Measurements from ENCODE around the gene SYCP2L.

Gene SYCP2L

DNA sequence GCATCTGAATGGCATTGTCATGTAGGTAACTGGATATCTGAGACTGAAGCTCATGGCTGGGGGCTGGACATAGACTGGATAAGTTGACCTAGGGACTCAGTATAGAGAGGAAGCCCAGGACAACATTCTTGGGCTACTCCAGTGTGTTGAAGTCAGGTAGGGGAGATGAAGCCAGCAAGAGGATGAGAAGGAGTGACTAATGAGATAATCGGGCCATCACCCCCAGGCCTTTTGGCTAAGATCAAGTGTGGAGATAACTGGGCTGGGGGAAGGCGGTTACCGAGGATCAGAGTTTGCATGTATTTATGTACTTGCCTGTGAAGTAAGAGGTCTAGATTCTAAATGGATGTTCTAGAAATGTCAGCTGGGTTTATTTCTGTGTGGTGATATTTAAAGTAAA, 83.9 kb downstream of the SYCP2L start:
- TF ChIP-seq FOXP2 (optimal IDR thresholded peaks at IDR 0.05; ENCODE audit: borderline replicate concordance, extremely low read depth, extremely low read length, insufficient read depth): no peak
- TF ChIP-seq, protein P1, sequence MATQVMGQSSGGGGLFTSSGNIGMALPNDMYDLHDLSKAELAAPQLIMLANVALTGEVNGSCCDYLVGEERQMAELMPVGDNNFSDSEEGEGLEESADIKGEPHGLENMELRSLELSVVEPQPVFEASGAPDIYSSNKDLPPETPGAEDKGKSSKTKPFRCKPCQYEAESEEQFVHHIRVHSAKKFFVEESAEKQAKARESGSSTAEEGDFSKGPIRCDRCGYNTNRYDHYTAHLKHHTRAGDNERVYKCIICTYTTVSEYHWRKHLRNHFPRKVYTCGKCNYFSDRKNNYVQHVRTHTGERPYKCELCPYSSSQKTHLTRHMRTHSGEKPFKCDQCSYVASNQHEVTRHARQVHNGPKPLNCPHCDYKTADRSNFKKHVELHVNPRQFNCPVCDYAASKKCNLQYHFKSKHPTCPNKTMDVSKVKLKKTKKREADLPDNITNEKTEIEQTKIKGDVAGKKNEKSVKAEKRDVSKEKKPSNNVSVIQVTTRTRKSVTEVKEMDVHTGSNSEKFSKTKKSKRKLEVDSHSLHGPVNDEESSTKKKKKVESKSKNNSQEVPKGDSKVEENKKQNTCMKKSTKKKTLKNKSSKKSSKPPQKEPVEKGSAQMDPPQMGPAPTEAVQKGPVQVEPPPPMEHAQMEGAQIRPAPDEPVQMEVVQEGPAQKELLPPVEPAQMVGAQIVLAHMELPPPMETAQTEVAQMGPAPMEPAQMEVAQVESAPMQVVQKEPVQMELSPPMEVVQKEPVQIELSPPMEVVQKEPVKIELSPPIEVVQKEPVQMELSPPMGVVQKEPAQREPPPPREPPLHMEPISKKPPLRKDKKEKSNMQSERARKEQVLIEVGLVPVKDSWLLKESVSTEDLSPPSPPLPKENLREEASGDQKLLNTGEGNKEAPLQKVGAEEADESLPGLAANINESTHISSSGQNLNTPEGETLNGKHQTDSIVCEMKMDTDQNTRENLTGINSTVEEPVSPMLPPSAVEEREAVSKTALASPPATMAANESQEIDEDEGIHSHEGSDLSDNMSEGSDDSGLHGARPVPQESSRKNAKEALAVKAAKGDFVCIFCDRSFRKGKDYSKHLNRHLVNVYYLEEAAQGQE (IDR thresholded peaks at IDR 0.05; ENCODE audit: insufficient read depth in 1 of 2, low read depth in 2 of 2, low read length in 2 of 2): no peak
- TF ChIP-seq TAF1 (IDR thresholded peaks at IDR 0.05; ENCODE audit: borderline replicate concordance, insufficient read depth, low read length): no peak
- TF ChIP-seq POLR2AphosphoS5 (IDR thresholded peaks at IDR 0.05; ENCODE audit: low read depth, low read length): no peak
- no peak for TF ChIP-seq SIN3A (IDR thresholded peaks at IDR 0.05; ENCODE audit: borderline replicate concordance, insufficient read depth, low read length)

DNA sequence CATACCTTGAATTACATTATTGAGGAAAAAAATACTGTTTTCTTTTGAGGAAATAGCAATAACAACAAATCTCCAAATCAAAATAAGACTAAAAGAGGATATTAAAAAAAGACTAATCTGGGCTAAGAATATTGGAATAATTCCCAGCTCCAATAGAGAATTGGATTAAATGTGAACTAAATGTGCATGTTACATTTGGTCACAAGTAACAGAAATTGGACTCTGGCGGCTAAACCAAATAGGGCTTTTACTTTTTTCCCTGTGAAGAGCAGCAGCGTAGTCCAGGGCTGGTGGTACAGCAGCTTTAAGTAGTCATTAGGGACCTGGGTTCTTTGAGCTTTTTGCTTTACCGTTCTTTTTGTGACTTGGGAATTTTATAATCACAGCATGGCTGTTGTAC, 85.3 kb downstream of the SYCP2L start:
- TF ChIP-seq FOXP2 (optimal IDR thresholded peaks at IDR 0.05; ENCODE audit: borderline replicate concordance, extremely low read depth, extremely low read length, insufficient read depth) (no peak), POLR2AphosphoS5 (IDR thresholded peaks at IDR 0.05; ENCODE audit: low read depth, low read length) (no peak), TAF1 (IDR thresholded peaks at IDR 0.05; ENCODE audit: borderline replicate concordance, insufficient read depth, low read length) (no peak), SIN3A (IDR thresholded peaks at IDR 0.05; ENCODE audit: borderline replicate concordance, insufficient read depth, low read length) (no peak)
- TF ChIP-seq, protein P1 (IDR thresholded peaks at IDR 0.05; ENCODE audit: insufficient read depth in 1 of 2, low read depth in 2 of 2, low read length in 2 of 2): no peak

DNA sequence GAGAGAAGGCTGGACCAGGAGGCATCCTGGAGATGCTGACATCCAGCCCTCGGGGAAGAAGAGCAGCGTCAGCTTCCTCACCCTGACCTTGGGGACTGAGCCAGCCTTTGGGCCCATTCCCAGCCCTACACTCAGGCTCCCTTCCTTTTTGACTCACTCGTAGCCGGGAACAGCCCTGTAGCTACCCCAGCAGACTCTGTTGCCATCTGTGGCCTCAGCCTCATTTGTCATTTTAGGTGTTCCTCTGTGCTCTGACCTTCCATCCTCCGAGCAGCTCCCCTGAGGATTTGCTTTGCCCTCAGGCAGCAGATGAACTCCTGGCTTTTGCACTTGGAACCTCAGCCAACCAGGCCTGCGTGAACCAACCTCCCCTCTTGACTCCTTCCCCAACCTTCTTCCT, 89.7 kb downstream of the SYCP2L start:
- TF ChIP-seq SIN3A (IDR thresholded peaks at IDR 0.05; ENCODE audit: borderline replicate concordance, insufficient read depth, low read length) (no peak), TAF1 (IDR thresholded peaks at IDR 0.05; ENCODE audit: borderline replicate concordance, insufficient read depth, low read length) (no peak), FOXP2 (optimal IDR thresholded peaks at IDR 0.05; ENCODE audit: borderline replicate concordance, extremely low read depth, extremely low read length, insufficient read depth) (no peak), POLR2AphosphoS5 (IDR thresholded peaks at IDR 0.05; ENCODE audit: low read depth, low read length) (no peak)
- TF ChIP-seq, protein P1 (IDR thresholded peaks at IDR 0.05; ENCODE audit: insufficient read depth in 1 of 2, low read depth in 2 of 2, low read length in 2 of 2): no peak

DNA sequence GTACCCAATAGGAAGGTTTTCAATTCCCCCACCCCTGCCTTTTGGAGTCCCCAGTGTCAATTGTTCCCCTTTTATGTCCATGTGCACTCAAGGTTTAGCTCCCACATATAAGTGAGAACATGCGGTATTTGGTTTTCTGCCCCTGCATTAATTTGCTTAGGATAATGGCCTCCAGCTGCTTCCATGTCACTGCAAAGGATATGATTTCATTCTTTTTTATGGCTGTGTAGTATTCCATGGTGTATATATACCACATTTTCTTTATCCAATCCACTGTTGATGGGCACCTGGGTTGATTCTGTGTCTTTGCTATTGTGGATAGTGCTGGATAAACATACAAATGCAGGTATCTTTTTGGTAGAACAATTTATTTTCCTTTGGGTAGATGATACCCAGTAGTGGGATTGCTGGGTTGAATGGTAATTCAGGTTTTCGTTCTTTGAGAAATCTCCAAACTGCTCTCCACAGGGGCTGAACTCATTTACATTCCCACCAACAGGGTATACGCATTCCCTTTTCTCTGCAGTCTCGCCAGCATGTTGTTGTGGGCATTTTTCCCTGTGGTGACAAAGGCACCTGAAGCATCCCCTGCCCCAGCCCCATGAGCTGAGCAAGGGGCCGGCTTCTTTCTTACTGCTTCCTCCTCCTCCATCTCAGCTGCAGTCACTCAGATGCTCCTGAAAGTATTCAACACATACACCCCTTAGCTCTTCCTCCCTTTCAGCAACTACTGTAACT, 90.5 kb downstream of the SYCP2L start:
- TF ChIP-seq SIN3A (IDR thresholded peaks at IDR 0.05; ENCODE audit: borderline replicate concordance, insufficient read depth, low read length): no peak
- no peak for TF ChIP-seq TAF1 (IDR thresholded peaks at IDR 0.05; ENCODE audit: borderline replicate concordance, insufficient read depth, low read length)
- TF ChIP-seq, protein P1 (IDR thresholded peaks at IDR 0.05; ENCODE audit: insufficient read depth in 1 of 2, low read depth in 2 of 2, low read length in 2 of 2): no peak
- TF ChIP-seq POLR2AphosphoS5 (IDR thresholded peaks at IDR 0.05; ENCODE audit: low read depth, low read length): no peak
- no peak for TF ChIP-seq FOXP2 (optimal IDR thresholded peaks at IDR 0.05; ENCODE audit: borderline replicate concordance, extremely low read depth, extremely low read length, insufficient read depth)

Data from PFSK-1 (cell line).